ENCODE measurements around the gene FAM149A.

DNA sequence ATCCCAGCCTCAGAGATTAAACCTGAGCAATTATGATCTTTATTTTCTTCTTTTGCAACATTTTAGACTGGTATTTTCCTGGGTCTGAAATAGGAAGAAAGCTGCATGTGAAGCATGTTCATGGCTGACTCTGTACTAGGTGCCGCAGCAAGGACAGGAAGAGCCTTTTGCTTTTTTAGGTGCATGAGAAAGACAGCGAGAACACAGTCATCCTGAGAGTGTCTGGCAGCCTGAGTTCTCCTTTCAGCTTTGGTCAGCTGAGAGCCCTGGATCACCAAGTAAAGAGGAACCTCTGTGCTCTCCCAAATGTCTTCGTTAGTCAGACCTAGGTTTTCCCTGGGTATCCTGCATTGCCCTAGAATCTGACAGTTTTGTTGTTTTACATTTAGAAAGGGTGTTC, 29.8 kb downstream of the FAM149A start:
- TF ChIP-seq CTCF (IDR thresholded peaks at IDR 0.05 in 4 of 5, conservative IDR thresholded peaks at IDR 0.05 in 1 of 5): no peak
- no peak for TF ChIP-seq POLR2A (IDR thresholded peaks at IDR 0.05)
